Osteoblast (primary cell): ENCODE results near the gene PARD3B. TPM values are rescaled to one million over a fixed set of nuclear protein-coding genes. Genes with fewer than 3 reads are reported as not detected.

Experiments used
- DNase-seq: peaks from one replicate; pipeline ENCODE4 v3.0.0; 2011; ENCODE audit warnings: low spot score, mixed read lengths; ENCODE audit not compliant: insufficient read length; ENCODE audit errors: missing footprints
- H2AFZ ChIP-seq: 2 replicates; pipeline ENCODE4 v1.6.0; 2011; ENCODE audit warnings: mild to moderate bottlenecking, low read length
- H3K27ac ChIP-seq: 2 replicates; pipeline ENCODE4 v1.5.1; 2011; ENCODE audit warnings: mild to moderate bottlenecking, low read depth, low read length, moderate library complexity
- H3K27me3 ChIP-seq: 2 replicates; pipeline ENCODE4 v1.6.0; 2012; ENCODE audit warnings: mild to moderate bottlenecking, control low read depth, inconsistent platforms, low read length, moderate library complexity; ENCODE audit not compliant: insufficient read depth
- H3K36me3 ChIP-seq: 2 replicates; pipeline ENCODE4 v1.5.1; 2011; ENCODE audit warnings: mild to moderate bottlenecking, low read length, control low read depth, moderate library complexity; ENCODE audit not compliant: insufficient read depth
- H3K4me1 ChIP-seq: 2 replicates; pipeline ENCODE4 v1.5.1; 2011; ENCODE audit warnings: mild to moderate bottlenecking, low read length, control low read depth, moderate library complexity; ENCODE audit not compliant: insufficient read depth
- H3K4me2 ChIP-seq: 2 replicates; pipeline ENCODE4 v1.6.0; 2011; ENCODE audit warnings: mild to moderate bottlenecking, low read length; ENCODE audit not compliant: insufficient read depth
- H3K4me3 ChIP-seq: fragments of 200-600 bp; sonication (generic); 3 replicates; pipeline ENCODE4 v1.5.1; 2012; ENCODE audit warnings: mild to moderate bottlenecking, low read length, inconsistent platforms; ENCODE audit not compliant: insufficient read depth
- H3K79me2 ChIP-seq: 2 replicates; pipeline ENCODE4 v1.6.0; 2012; ENCODE audit warnings: mild to moderate bottlenecking, low read length, control low read depth, inconsistent platforms; ENCODE audit not compliant: insufficient read depth
- H3K9me3 ChIP-seq: 2 replicates; pipeline ENCODE4 v1.5.1; 2011; ENCODE audit warnings: low read depth, low read length, control low read depth
- H4K20me1 ChIP-seq: 2 replicates; pipeline ENCODE4 v1.6.0; 2012; ENCODE audit warnings: mild to moderate bottlenecking, low read length, control low read depth; ENCODE audit not compliant: insufficient read depth
- total RNA-seq: library from RNA; depleted of rRNA; stranded (reverse); fragments of >200 nt; gene quantifications from 2 replicates; pipeline ENCODE4 v1.2.3, GENCODE V29; 2012
- TF ChIP-seq, protein P1 (sequence below): IDR thresholded peaks from 2 replicates; pipeline ENCODE4 v1.5.1; 2011; ENCODE audit warnings: mild to moderate bottlenecking, low read depth, low read length, moderate library complexity; ENCODE audit errors: extremely low read depth

PARD3B gene
- total RNA-seq, 1 donor = 22.4 TPM

DNA sequence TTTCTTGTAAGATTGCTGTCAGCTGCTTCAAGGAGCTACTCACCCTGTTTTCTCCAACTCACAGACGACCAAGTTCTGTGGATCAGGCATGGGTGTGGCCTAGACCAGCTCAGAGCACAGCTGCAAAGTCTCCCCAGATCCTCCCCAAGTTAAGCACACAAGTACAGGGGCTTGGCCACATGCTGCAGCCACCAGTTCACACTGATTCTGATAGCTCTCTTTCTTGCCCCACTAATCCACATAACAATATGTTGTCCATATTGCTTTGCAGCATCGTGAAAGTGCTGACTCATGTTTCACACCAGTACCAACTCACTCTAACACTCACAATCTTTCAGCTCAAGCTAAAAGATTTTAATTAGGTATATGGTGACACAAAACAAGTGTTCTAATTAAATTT lies 437.0 kb downstream of the PARD3B start:
- no peaks in the 10 kb centered on the region for H3K79me2 ChIP-seq
- H2AFZ ChIP-seq = no peak overlapping the region
- H4K20me1 ChIP-seq = no peaks in the 10 kb centered on the region
- no peaks in the 10 kb centered on the region for H3K4me1 ChIP-seq
- H3K4me2 ChIP-seq = no peak overlapping the region
- H3K4me3 ChIP-seq = no peak overlapping the region
- H3K27ac ChIP-seq = no peak overlapping the region
- TF ChIP-seq, protein P1, sequence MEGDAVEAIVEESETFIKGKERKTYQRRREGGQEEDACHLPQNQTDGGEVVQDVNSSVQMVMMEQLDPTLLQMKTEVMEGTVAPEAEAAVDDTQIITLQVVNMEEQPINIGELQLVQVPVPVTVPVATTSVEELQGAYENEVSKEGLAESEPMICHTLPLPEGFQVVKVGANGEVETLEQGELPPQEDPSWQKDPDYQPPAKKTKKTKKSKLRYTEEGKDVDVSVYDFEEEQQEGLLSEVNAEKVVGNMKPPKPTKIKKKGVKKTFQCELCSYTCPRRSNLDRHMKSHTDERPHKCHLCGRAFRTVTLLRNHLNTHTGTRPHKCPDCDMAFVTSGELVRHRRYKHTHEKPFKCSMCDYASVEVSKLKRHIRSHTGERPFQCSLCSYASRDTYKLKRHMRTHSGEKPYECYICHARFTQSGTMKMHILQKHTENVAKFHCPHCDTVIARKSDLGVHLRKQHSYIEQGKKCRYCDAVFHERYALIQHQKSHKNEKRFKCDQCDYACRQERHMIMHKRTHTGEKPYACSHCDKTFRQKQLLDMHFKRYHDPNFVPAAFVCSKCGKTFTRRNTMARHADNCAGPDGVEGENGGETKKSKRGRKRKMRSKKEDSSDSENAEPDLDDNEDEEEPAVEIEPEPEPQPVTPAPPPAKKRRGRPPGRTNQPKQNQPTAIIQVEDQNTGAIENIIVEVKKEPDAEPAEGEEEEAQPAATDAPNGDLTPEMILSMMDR = no peak
- no peaks in the 10 kb centered on the region for H3K27me3 ChIP-seq
- no peaks in the 10 kb centered on the region for H3K36me3 ChIP-seq
- DNase-seq = no peak
- H3K9me3 ChIP-seq = no peaks in the 10 kb centered on the region

DNA sequence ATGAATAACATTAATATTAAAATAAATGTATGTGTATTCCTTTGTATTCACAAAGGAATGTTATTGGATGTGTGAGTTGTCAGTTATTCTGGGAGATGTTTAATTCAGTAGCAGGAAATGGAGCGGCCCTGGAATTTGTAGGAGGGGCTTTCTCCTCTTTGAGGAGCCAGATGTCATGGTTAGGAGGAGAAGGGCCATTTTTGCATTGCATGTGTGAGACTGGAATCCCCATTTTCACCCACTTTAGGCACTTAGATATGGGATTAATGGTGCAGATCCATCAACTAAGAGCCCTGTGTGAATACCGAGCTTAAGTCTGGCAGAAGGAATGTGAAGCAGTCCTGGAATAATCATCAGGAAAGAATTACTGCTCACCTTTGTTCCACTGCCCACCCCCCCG lies 439.2 kb downstream of the PARD3B start:
- Histone ChIP-seq H3K4me3 (no peak overlapping the region), H4K20me1 (no peaks in the 10 kb centered on the region), H3K9me3 (no peaks in the 10 kb centered on the region), H3K4me1 (no peaks in the 10 kb centered on the region), H2AFZ (no peak overlapping the region), H3K36me3 (no peaks in the 10 kb centered on the region), H3K79me2 (no peaks in the 10 kb centered on the region), H3K4me2 (no peak overlapping the region), H3K27ac (no peak overlapping the region), H3K27me3 (no peaks in the 10 kb centered on the region)
- TF ChIP-seq, protein P1 = no peak
- no peak for DNase-seq

DNA sequence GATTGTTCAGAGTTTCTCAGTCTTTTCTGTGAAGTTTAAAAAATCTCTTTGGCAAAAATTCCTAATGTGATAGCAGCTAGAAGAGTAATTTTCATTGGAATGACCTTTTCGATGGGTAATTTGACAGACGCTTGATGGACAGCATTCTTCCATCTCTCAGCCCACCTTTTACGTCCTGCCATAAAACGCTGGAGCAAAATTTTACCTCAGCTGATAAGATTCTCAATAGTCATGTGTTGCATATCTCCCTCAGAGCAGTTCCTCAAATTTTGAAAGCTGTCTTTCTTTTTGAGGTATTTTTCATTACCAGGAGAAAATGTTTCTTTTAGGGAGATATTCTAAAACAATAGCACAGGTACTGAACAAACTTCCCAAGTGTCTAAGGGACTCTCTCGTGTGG lies 441.4 kb downstream of the PARD3B start:
- no peaks in the 10 kb centered on the region for H3K36me3 ChIP-seq
- no peaks in the 10 kb centered on the region for H3K9me3 ChIP-seq
- no peak overlapping the region for H2AFZ ChIP-seq
- no peak for DNase-seq
- H3K79me2 ChIP-seq = no peaks in the 10 kb centered on the region
- H4K20me1 ChIP-seq = no peaks in the 10 kb centered on the region
- no peak overlapping the region for H3K27ac ChIP-seq
- no peak overlapping the region for H3K4me2 ChIP-seq
- no peaks in the 10 kb centered on the region for H3K27me3 ChIP-seq
- TF ChIP-seq, protein P1 = no peak
- no peaks in the 10 kb centered on the region for H3K4me1 ChIP-seq
- no peak overlapping the region for H3K4me3 ChIP-seq

DNA sequence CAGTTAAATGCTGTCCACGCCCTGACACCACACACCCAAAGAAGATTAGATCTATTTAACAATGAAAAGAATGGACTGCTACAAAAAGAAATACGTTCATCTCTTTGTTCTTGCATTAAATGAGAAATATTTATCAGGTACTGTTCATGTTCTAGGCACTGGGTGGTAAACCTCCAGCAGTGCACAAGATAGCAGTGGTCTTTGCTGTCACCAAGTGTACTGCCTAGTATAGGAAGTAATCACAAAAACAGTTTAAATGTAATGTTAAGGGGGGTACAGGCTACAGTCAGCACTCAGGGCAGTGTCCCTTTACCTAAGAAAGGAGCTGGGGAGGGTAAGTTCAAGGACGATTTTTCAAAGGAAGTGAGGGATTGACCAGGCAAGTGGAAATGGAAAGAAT lies 443.6 kb downstream of the PARD3B start:
- no peaks in the 10 kb centered on the region for H3K27me3 ChIP-seq
- H3K27ac ChIP-seq = no peak overlapping the region
- no peaks in the 10 kb centered on the region for H3K79me2 ChIP-seq
- no peak overlapping the region for H2AFZ ChIP-seq
- H3K9me3 ChIP-seq = no peaks in the 10 kb centered on the region
- no peak overlapping the region for H3K4me3 ChIP-seq
- DNase-seq = no peak
- H4K20me1 ChIP-seq = no peaks in the 10 kb centered on the region
- H3K36me3 ChIP-seq = no peaks in the 10 kb centered on the region
- TF ChIP-seq, protein P1 = no peak
- H3K4me2 ChIP-seq = no peak overlapping the region
- no peaks in the 10 kb centered on the region for H3K4me1 ChIP-seq
